K562 (cell line): Measurements from ENCODE around the gene STK32C. TPM values are rescaled to one million over a fixed set of nuclear protein-coding genes. Genes with fewer than 3 reads are reported as not detected.

Experiments
- ATAC-seq: fragments of 200-7000 bp; cut with Tn5 transposase; 3 replicates; pipeline ENCODE4 v1.9.1; 2020; ENCODE audit warnings: moderate library complexity
- BruUV-seq: library from RNA; stranded (reverse); fragments of 400-500 nt; replicated peaks from 2 replicates; lab custom pipeline; 2021; lab: Mats Ljungman, UMichigan
- CTCF ChIA-PET: fragments of 300-600 bp; formaldehyde crosslinking; extraction: SDS; loops from one replicate; lab custom pipeline; 2021; ENCODE audit warnings: low intra/inter-chr PET ratio; lab: Yijun Ruan, JAX
- POLR2A ChIA-PET: fragments of 300-600, 350-650 bp; sonication (Branson Sonifier 250); formaldehyde crosslinking; extraction: SDS; loops from one replicate; lab custom pipeline; 2021; ENCODE audit warnings: antibody characterized with exemption, inconsistent platforms; lab: Yijun Ruan, JAX
- DNase-seq, 4 experiments: peaks; one replicate each; pipeline versions ENCODE4 v3.0.0 to v3.0.0-alpha.2; 2011 to 2018; ENCODE audit warnings: low spot score in 3 of 4, mixed read lengths in 3 of 4; ENCODE audit errors: extremely low read depth in 1 of 4
- FAIRE-seq: peaks from 2 replicates; lab custom pipeline; 2011; peaks lifted over from hg19 to GRCh38; lab: Jason Lieb, UNC
- H2AFZ ChIP-seq: 2 replicates; pipeline ENCODE4 v1.6.0; 2011; ENCODE audit warnings: low read depth, low read length, control low read depth, inconsistent platforms
- H3K27ac ChIP-seq: fragments of 200-600 bp; 3 replicates; pipeline ENCODE4 v1.8.0; 2011; ENCODE audit warnings: low read depth, mild to moderate bottlenecking, control low read depth, inconsistent platforms, low read length, moderate library complexity, mixed read lengths; ENCODE audit errors: extremely low read depth
- H3K27me3 ChIP-seq, 2 experiments: fragments of 300-600 bp in 1 of 2; 2 replicates in 1 of 2; 3 replicates in 1 of 2; pipeline versions ENCODE4 v1.6.0 to v1.8.0; 2011; ENCODE audit warnings: inconsistent platforms in 2 of 2, low read length in 2 of 2, mild to moderate bottlenecking in 1 of 2, mixed read lengths in 1 of 2, moderate library complexity in 1 of 2; ENCODE audit not compliant: control insufficient read depth in 2 of 2, insufficient read depth in 2 of 2
- H3K36me3 ChIP-seq: fragments of 300-600 bp; 3 replicates; pipeline ENCODE4 v1.8.0; 2011; ENCODE audit warnings: mild to moderate bottlenecking, low read length, inconsistent platforms; ENCODE audit not compliant: control insufficient read depth, insufficient read depth
- H3K4me1 ChIP-seq, 2 experiments: fragments of 200-600 bp in 1 of 2; replicated peaks in 1 of 2; 2 replicates in 1 of 2; 3 replicates in 1 of 2; pipeline versions ENCODE4 v1.5.1 to v1.8.0; 2011; ENCODE audit warnings: inconsistent platforms in 2 of 2, low read length in 2 of 2, mild to moderate bottlenecking in 1 of 2, mixed read lengths in 1 of 2, moderate library complexity in 1 of 2; ENCODE audit not compliant: control insufficient read depth in 2 of 2, insufficient read depth in 2 of 2
- H3K4me2 ChIP-seq: 2 replicates; pipeline ENCODE4 v1.6.1; 2011; ENCODE audit warnings: low read length, control low read depth, inconsistent platforms, mixed read lengths; ENCODE audit not compliant: insufficient read depth
- H3K4me3 ChIP-seq: fragments of 200-600 bp; sonication (generic), shearing (Covaris generic); 2 replicates; pipeline ENCODE4 v1.5.1; 2016; ENCODE audit warnings: control low read depth, inconsistent platforms
- H3K79me2 ChIP-seq: fragments of 200-600 bp; 3 replicates; pipeline ENCODE4 v1.8.0; 2011; ENCODE audit warnings: low read length, inconsistent platforms; ENCODE audit not compliant: control insufficient read depth, insufficient read depth
- H3K9ac ChIP-seq, 2 experiments: 2 replicates each; pipeline versions ENCODE4 v1.6.0 to v1.6.1; 2011; ENCODE audit warnings: low read depth in 2 of 2, low read length in 2 of 2, control low read depth in 1 of 2, inconsistent platforms in 1 of 2, mild to moderate bottlenecking in 1 of 2, mixed read lengths in 1 of 2; ENCODE audit not compliant: insufficient read depth in 1 of 2
- H3K9me1 ChIP-seq: one replicate; pipeline ENCODE4 v1.6.0; 2011; ENCODE audit warnings: inconsistent platforms, mild to moderate bottlenecking, low read length, moderate library complexity; ENCODE audit not compliant: control insufficient read depth, insufficient read depth
- H3K9me3 ChIP-seq: replicated peaks from 2 replicates; pipeline ENCODE4 v1.5.1; 2011; ENCODE audit warnings: low read depth, low read length, inconsistent platforms; ENCODE audit not compliant: control insufficient read depth, insufficient read depth
- H4K20me1 ChIP-seq: replicated peaks from 2 replicates; pipeline ENCODE4 v1.6.1; 2011; ENCODE audit warnings: low read length, inconsistent platforms, mixed read lengths; ENCODE audit not compliant: control insufficient read depth, insufficient read depth
- ARID1B ChIP-seq: fragments of 450-650 bp; IDR thresholded peaks from 2 replicates; pipeline ENCODE4 v1.6.1; 2016; ENCODE audit warnings: antibody characterized with exemption, mild to moderate bottlenecking, inconsistent platforms
- ARNT ChIP-seq, 2 experiments: fragments of 450-650 bp; IDR thresholded peaks; 2 replicates each; pipeline ENCODE4 v1.6.1; 2016; ENCODE audit warnings: mild to moderate bottlenecking in 1 of 2
- BCL6 ChIP-seq: fragments of 250-450 bp; sonication (Bioruptor Pico); IDR thresholded peaks from 2 replicates; pipeline ENCODE4 v1.4.0; 2020
- CREM ChIP-seq: IDR thresholded peaks from 2 replicates; pipeline ENCODE4 v1.6.1; 2014; ENCODE audit warnings: antibody characterized with exemption, low read depth
- CXXC5 ChIP-seq: fragments of 250-450 bp; sonication (Bioruptor Pico); IDR thresholded peaks from 2 replicates; pipeline ENCODE4 v1.8.0; 2022; ENCODE audit warnings: inconsistent platforms, mild to moderate bottlenecking, moderate library complexity
- FIP1L1 ChIP-seq: fragments of 200-400 bp; formaldehyde crosslinking; IDR thresholded peaks from 2 replicates; pipeline ENCODE4 v1.6.1; 2018; ENCODE audit warnings: mild to moderate bottlenecking, low read depth, low read length; ENCODE audit not compliant: poor library complexity, severe bottlenecking
- HDAC6 ChIP-seq: IDR thresholded peaks from 2 replicates; pipeline ENCODE4 v1.6.1; 2012; ENCODE audit warnings: low read depth, mild to moderate bottlenecking, control low read depth, inconsistent platforms, low read length, moderate library complexity
- KAT8 ChIP-seq: fragments of 450-650 bp; IDR thresholded peaks from 2 replicates; pipeline ENCODE4 v1.6.1; 2016; ENCODE audit warnings: low read depth, mild to moderate bottlenecking
- KLF10 ChIP-seq: fragments of 250-450 bp; sonication (Bioruptor Pico); IDR thresholded peaks from 2 replicates; pipeline ENCODE4 v1.6.1; 2021; ENCODE audit warnings: matching md5 sums
- TEAD4 ChIP-seq, 2 experiments: sonication (generic) in 1 of 2; formaldehyde crosslinking in 1 of 2; IDR thresholded peaks; 2 replicates each; pipeline versions ENCODE4 v1.6.1 to v1.8.0; 2012 to 2022; ENCODE audit warnings: borderline replicate concordance in 1 of 2, inconsistent platforms in 1 of 2, low read length in 1 of 2, mild to moderate bottlenecking in 1 of 2, missing genetic modification reagents in 1 of 2
- VEZF1 ChIP-seq: fragments of 200-800 bp; sonication (Bioruptor generic); IDR thresholded peaks from 2 replicates; pipeline ENCODE4 v1.6.1; 2017; ENCODE audit warnings: missing genetic modification characterization, missing compliant biosample characterization
- ZFP1 ChIP-seq: fragments of 450-650 bp; formaldehyde crosslinking; IDR thresholded peaks from 2 replicates; pipeline ENCODE4 v1.4.0; 2020; ENCODE audit warnings: mild to moderate bottlenecking, mixed read lengths
- ZNF232 ChIP-seq: sonication (generic); formaldehyde crosslinking; IDR thresholded peaks from 2 replicates; pipeline ENCODE4 v1.8.0; 2022; ENCODE audit warnings: mild to moderate bottlenecking, missing genetic modification reagents
- ZNF586 ChIP-seq: fragments of 450-650 bp; formaldehyde crosslinking; conservative IDR thresholded peaks from 2 replicates; pipeline ENCODE4 v1.4.0; 2020; ENCODE audit warnings: mild to moderate bottlenecking, moderate library complexity
- WGBS: fragments of 100-300 bp; shearing (Covaris generic); methylation state at CpG from one replicate; pipeline ENCODE4 v1.1.6; 2016; ENCODE audit warnings: low coverage, mixed read lengths; ENCODE audit not compliant: insufficient coverage; ENCODE audit errors: missing lambda C conversion rate; 5-methylcytosine and 5-hydroxymethylcytosine counted together
- in situ Hi-C: fragments of 300-500 bp; cut with MboI; formaldehyde crosslinking; loops from 4 replicates; pipeline ENCODE4 v1.15.0; 2018; ENCODE audit warnings: inconsistent platforms, mixed read lengths
- intact Hi-C: fragments of 100-400 bp; cut with micrococcal nuclease; formaldehyde crosslinking; loops from 2 replicates; pipeline ENCODE4 v1.14.2; 2022
- polyA plus RNA-seq, 8 experiments: library from polyadenylated mRNA; depleted of rRNA in 4 of 8; stranded (reverse) in 5 of 8; unstranded in 3 of 8; fragments of >200 nt; fragmentation: Nextera tagmentation in 2 of 8; fragmentation: Illumina TruSeq in 1 of 8; extraction: Ambion mirVana in 2 of 8; extraction: Trizol in 1 of 8; gene quantifications; 2 replicates each; pipeline versions ENCODE4 v1.2.1 to v1.2.3, GENCODE V29; 2011 to 2014; ENCODE audit warnings: inconsistent platforms in 1 of 8, missing spikeins in 1 of 8
- total RNA-seq, 7 experiments: library from RNA; depleted of rRNA in 6 of 7; stranded (reverse); fragments of >200 nt in 6 of 7; fragmentation: Illumina TruSeq in 2 of 7; extraction: Trizol in 2 of 7; gene quantifications; 2 replicates each; pipeline versions ENCODE4 v1.2.1 to v1.2.3, GENCODE V29; 2011 to 2021; ENCODE audit warnings: low replicate concordance in 1 of 7

The STK32C gene
- total and polyA plus RNA-seq, 9 of the 15 experiments (the other 6 are each of a cell fraction or from before 2014, with no cell fraction given): 1.5 to 20.9 (median 6.5) TPM

GRCh38 chr10:132237871-132238270 is 69.9 kb downstream of the STK32C start:
- Histone ChIP-seq H3K4me1 (peaks cover 0 to 20% of the 10 kb centered on the region in 2 experiments; a peak in 2 of 5 replicates), H3K4me2 (no peak overlapping the region), H3K27me3 (peaks cover 24 to 96% of the 10 kb centered on the region in 2 experiments; a peak in 3 of 5 replicates), H3K27ac (no peak overlapping the region), H4K20me1 (peaks cover 6% of the 10 kb centered on the region; the same call in 1 of the 2 replicates), H3K9me1 (no peaks in the 10 kb centered on the region), H3K36me3 (no peaks in the 10 kb centered on the region), H2AFZ (no peak overlapping the region), H3K9me3 (no peaks in the 10 kb centered on the region), H3K4me3 (no peak overlapping the region), H3K79me2 (no peaks in the 10 kb centered on the region), H3K9ac (no peak overlapping the region)
- DNase-seq: no peak
- TF ChIP-seq VEZF1: no peak
- no peak for TF ChIP-seq KAT8
- no peak for TF ChIP-seq BCL6 (CRISPR knock-in tag)
- no peak for TF ChIP-seq KLF10 (CRISPR knock-in tag)
- no peak for TF ChIP-seq TEAD4 (IDR thresholded peaks at IDR 0.05; ENCODE audit: low read length)
- no peak for TF ChIP-seq TEAD4 (CRISPR knock-in tag; IDR thresholded peaks at IDR 0.05; ENCODE audit: borderline replicate concordance)
- TF ChIP-seq CREM: no peak
- no peak for TF ChIP-seq CXXC5 (CRISPR knock-in tag)
- TF ChIP-seq ZNF232 (CRISPR knock-in tag): no peak
- no peak for TF ChIP-seq ARID1B
- no peak for TF ChIP-seq ZNF586 (CRISPR knock-in tag)
- TF ChIP-seq HDAC6: no peak
- TF ChIP-seq FIP1L1: no peak
- no peak for TF ChIP-seq ARNT (IDR thresholded peaks at IDR 0.05)
- no peak for TF ChIP-seq ZFP1 (CRISPR knock-in tag)
- intact Hi-C loops: no loop called here
- ChIA-PET CTCF (no interaction called here), POLR2A (no interaction called here)
- WGBS: 0% methylated on average over 8 of the region's 9 CpGs
- no TSS peak for BruUV-seq
- FAIRE-seq: no peak
- in situ Hi-C loops: no loop called here
- no peak for ATAC-seq
